Karpas-422 (cell line): ENCODE data around the gene LRIF1. TPM values are rescaled to one million over a fixed set of nuclear protein-coding genes. Genes with fewer than 3 reads are reported as not detected.

Experiments used
- DNase-seq: peaks from one replicate; pipeline ENCODE4 v3.0.0-alpha.2; 2015
- H2AFZ ChIP-seq: fragments of 200-600 bp; sonication (generic); 2 replicates; pipeline ENCODE4 v1.6.1; 2014; ENCODE audit warnings: antibody characterized with exemption, low read length, mixed read lengths
- H3K27ac ChIP-seq: fragments of 200-600 bp; sonication (generic); 2 replicates; pipeline ENCODE4 v1.5.1; 2014; ENCODE audit warnings: mild to moderate bottlenecking, low read length, moderate library complexity
- H3K27me3 ChIP-seq: fragments of 200-600 bp; sonication (generic); 2 replicates; pipeline ENCODE4 v1.6.1; 2014; ENCODE audit warnings: low read length, mixed read lengths
- H3K36me3 ChIP-seq: fragments of 200-600 bp; sonication (generic); 2 replicates; pipeline ENCODE4 v1.6.1; 2014; ENCODE audit warnings: low read length, mixed read lengths; ENCODE audit not compliant: insufficient read depth
- H3K4me1 ChIP-seq: fragments of 200-600 bp; sonication (generic); 2 replicates; pipeline ENCODE4 v1.6.1; 2014; ENCODE audit warnings: mild to moderate bottlenecking, low read length, mixed read lengths
- H3K4me2 ChIP-seq: fragments of 200-600 bp; sonication (generic); 2 replicates; pipeline ENCODE4 v1.6.1; 2014; ENCODE audit warnings: low read length, low read depth, mild to moderate bottlenecking; ENCODE audit not compliant: poor library complexity, severe bottlenecking
- H3K4me3 ChIP-seq: fragments of 200-600 bp; sonication (generic); 2 replicates; pipeline ENCODE4 v1.5.1; 2014; ENCODE audit warnings: mild to moderate bottlenecking, antibody characterized with exemption, low read length, mixed read lengths
- H3K79me2 ChIP-seq: fragments of 200-600 bp; sonication (generic); 2 replicates; pipeline ENCODE4 v1.6.1; 2014; ENCODE audit warnings: mild to moderate bottlenecking, low read length, mixed read lengths
- H3K9ac ChIP-seq: fragments of 200-600 bp; sonication (generic); 2 replicates; pipeline ENCODE4 v1.6.0; 2014; ENCODE audit warnings: low read length
- H3K9me2 ChIP-seq: fragments of 200-600 bp; sonication (generic), shearing (Covaris generic); replicated peaks from 2 replicates; pipeline ENCODE4 v1.6.0; 2014; ENCODE audit warnings: mild to moderate bottlenecking, low read length, moderate library complexity; ENCODE audit not compliant: insufficient read depth
- H3K9me3 ChIP-seq: fragments of 300-700, 200-600 bp; sonication (generic); 2 replicates; pipeline ENCODE4 v1.6.1; 2014; ENCODE audit warnings: low read length, mixed read lengths
- H4K20me1 ChIP-seq: fragments of 200-600 bp; sonication (generic); 2 replicates; pipeline ENCODE4 v1.6.1; 2014; ENCODE audit warnings: mild to moderate bottlenecking, antibody characterized with exemption, low read length, low read depth; ENCODE audit not compliant: insufficient read depth
- total RNA-seq: library from RNA; depleted of rRNA; stranded (reverse); fragments of >200 nt; shearing (Covaris generic); gene quantifications from 2 replicates; pipeline ENCODE4 v1.2.3, GENCODE V29; 2014; ENCODE audit warnings: low replicate concordance

The LRIF1 gene
- total RNA-seq, 1 experiment from 2014 or later: 59.3 TPM

GRCh38 chr1:110960777-110961420 lies 2.8 kb downstream of the LRIF1 start:
- Histone ChIP-seq H3K4me1 (peaks cover 34% of the 10 kb centered on the region), H3K79me2 (peaks cover 71% of the 10 kb centered on the region), H3K27me3 (no peaks in the 10 kb centered on the region), H3K4me3 (no peak overlapping the region), H3K9ac (no peak overlapping the region), H4K20me1 (no peaks in the 10 kb centered on the region), H3K4me2 (peak overlapping the region; percentile 97), H2AFZ (no peak overlapping the region), H3K9me2 (no peaks in the 10 kb centered on the region), H3K36me3 (peaks cover 36% of the 10 kb centered on the region), H3K9me3 (peaks cover 7% of the 10 kb centered on the region), H3K27ac (no peak overlapping the region)
- no peak for DNase-seq

GRCh38 chr1:110957798-110958197 lies 5.9 kb downstream of the LRIF1 start:
- Histone ChIP-seq H3K9ac (no peak overlapping the region), H4K20me1 (no peaks in the 10 kb centered on the region), H3K4me3 (no peak overlapping the region), H3K27ac (no peak overlapping the region), H3K79me2 (peaks cover 97% of the 10 kb centered on the region), H3K36me3 (peaks cover 46% of the 10 kb centered on the region), H2AFZ (no peak overlapping the region), H3K9me3 (no peaks in the 10 kb centered on the region), H3K9me2 (no peaks in the 10 kb centered on the region), H3K27me3 (no peaks in the 10 kb centered on the region), H3K4me2 (no peak overlapping the region), H3K4me1 (peaks cover 20% of the 10 kb centered on the region)
- no peak for DNase-seq

DNA sequence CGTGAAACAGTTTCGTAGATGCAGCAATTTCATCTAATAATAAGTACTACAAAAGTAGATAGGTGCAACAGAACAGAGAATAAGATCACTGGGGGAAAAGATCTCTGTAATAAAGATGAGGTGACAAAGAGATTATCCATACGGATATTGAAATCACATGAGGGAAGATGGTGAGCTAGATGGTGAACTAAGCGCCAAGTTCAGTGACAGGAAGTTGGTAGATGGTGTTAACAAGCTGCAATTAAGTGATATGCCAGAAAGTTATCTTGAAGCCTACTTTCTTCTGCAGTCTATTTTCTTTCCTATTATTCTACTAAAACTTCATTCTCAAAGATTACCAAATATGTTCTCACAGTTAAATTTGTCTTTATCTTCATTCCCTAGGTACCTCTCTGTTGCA lies 7.1 kb downstream of the LRIF1 start:
- H3K36me3 ChIP-seq: peaks cover 51% of the 10 kb centered on the region
- H4K20me1 ChIP-seq: no peaks in the 10 kb centered on the region
- DNase-seq: no peak
- no peak overlapping the region for H3K4me3 ChIP-seq
- no peaks in the 10 kb centered on the region for H3K9me3 ChIP-seq
- no peak overlapping the region for H2AFZ ChIP-seq
- no peaks in the 10 kb centered on the region for H3K9me2 ChIP-seq
- H3K79me2 ChIP-seq: peaks cover 96% of the 10 kb centered on the region
- no peak overlapping the region for H3K27ac ChIP-seq
- H3K27me3 ChIP-seq: no peaks in the 10 kb centered on the region
- peaks cover 12% of the 10 kb centered on the region for H3K4me1 ChIP-seq
- no peak overlapping the region for H3K9ac ChIP-seq
- H3K4me2 ChIP-seq: no peak overlapping the region

DNA sequence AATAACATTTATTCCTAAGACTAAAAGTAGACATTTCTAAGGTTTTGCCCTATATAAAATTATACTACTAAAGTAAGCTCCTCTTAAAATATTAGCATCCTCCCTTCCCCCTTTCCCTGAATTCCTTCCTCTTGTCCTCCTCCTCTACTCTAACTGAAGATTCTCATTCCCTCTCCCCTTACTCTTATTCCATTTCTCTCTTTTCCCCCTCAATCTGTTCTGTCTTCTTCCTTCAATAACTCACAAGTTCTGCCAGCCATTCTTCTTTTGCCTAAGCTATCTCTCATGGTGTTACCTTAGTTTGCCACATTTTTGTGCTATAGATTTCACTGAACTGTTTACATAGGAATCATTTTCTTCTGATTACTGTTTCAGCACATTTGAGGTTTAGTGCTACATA lies 10.7 kb downstream of the LRIF1 start:
- H3K9me3 ChIP-seq: no peaks in the 10 kb centered on the region
- H3K4me1 ChIP-seq: no peaks in the 10 kb centered on the region
- peaks cover 74% of the 10 kb centered on the region for H3K79me2 ChIP-seq
- no peak overlapping the region for H3K4me3 ChIP-seq
- no peak overlapping the region for H3K27ac ChIP-seq
- no peak overlapping the region for H2AFZ ChIP-seq
- H4K20me1 ChIP-seq: no peaks in the 10 kb centered on the region
- H3K27me3 ChIP-seq: no peaks in the 10 kb centered on the region
- peaks cover 56% of the 10 kb centered on the region for H3K36me3 ChIP-seq
- no peak overlapping the region for H3K4me2 ChIP-seq
- DNase-seq: no peak
- H3K9ac ChIP-seq: no peak overlapping the region
- H3K9me2 ChIP-seq: no peaks in the 10 kb centered on the region

- Histone ChIP-seq H2AFZ (no peak overlapping the region), H3K9me3 (no peaks in the 10 kb centered on the region), H3K27ac (no peak overlapping the region), H3K79me2 (peaks cover 70% of the 10 kb centered on the region), H3K36me3 (peaks cover 64% of the 10 kb centered on the region), H4K20me1 (no peaks in the 10 kb centered on the region), H3K4me3 (no peak overlapping the region), H3K4me2 (no peak overlapping the region), H3K4me1 (no peaks in the 10 kb centered on the region), H3K9ac (no peak overlapping the region), H3K9me2 (no peaks in the 10 kb centered on the region), H3K27me3 (no peaks in the 10 kb centered on the region)
- DNase-seq: no peak
Measured at GRCh38 chr1:110952031-110952430, 11.7 kb downstream of the LRIF1 start.

DNA sequence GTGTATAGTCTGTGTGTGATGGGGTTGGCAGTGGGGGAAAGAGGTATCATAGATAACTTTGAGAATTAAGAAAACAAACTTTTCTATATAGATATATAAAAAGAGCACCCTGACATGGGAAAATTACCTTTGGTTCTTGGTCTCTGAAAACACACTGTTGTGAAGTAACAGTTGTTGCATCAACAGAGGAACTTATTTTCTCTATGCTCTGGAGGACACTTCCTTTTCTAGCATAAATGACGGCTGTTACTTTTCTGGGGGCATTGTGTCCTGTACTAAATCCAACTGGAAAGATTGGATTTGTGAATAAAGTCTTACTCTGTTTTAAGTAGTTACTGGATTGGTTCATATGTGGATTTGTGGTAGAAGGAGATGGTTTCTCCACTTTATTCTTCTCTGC lies 12.6 kb downstream of the LRIF1 start:
- no peak for DNase-seq
- H4K20me1 ChIP-seq: no peaks in the 10 kb centered on the region
- no peak overlapping the region for H3K4me2 ChIP-seq
- no peaks in the 10 kb centered on the region for H3K9me3 ChIP-seq
- peaks cover 64% of the 10 kb centered on the region for H3K79me2 ChIP-seq
- no peaks in the 10 kb centered on the region for H3K4me1 ChIP-seq
- H2AFZ ChIP-seq: no peak overlapping the region
- peaks cover 64% of the 10 kb centered on the region for H3K36me3 ChIP-seq
- H3K27ac ChIP-seq: no peak overlapping the region
- no peaks in the 10 kb centered on the region for H3K27me3 ChIP-seq
- no peak overlapping the region for H3K4me3 ChIP-seq
- H3K9ac ChIP-seq: no peak overlapping the region
- no peaks in the 10 kb centered on the region for H3K9me2 ChIP-seq

DNA sequence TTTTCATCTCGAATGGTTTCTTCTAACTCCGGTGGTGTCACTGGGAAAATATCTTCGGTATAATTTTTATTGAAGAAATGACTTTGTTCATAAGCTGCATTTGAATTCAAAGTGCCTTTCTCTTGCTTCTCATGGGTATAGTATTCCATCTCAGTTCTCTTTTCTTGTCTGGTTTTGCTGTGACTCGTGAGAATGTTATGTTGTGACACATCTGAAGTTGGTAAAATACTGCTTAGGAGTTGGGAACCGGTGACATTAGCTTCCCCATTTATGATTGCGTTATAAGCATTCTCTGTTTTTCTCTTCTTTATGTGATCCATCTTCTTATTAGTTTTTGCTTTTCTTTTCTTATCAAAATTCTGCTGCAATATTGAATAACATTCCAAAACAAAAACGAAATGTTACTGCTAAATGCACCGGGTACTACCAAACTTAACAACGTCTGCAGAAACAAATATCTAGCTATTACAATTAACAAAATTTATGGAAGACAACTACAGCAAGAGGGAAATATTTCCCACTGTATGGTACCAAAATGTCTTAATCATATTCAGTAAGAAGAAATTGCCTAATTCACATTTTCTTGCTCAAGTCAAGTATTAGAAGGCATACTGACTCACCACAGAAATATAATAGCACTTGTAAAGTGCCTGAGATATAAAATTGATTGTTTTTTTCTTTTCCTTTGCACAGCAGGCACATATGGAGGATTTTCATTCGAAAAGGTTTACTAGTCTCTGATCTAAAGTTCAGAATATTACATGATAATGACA lies 15.5 kb downstream of the LRIF1 start:
- DNase-seq: no peak
- no peak overlapping the region for H3K27ac ChIP-seq
- peaks cover 38% of the 10 kb centered on the region for H3K79me2 ChIP-seq
- no peak overlapping the region for H2AFZ ChIP-seq
- no peaks in the 10 kb centered on the region for H3K27me3 ChIP-seq
- no peaks in the 10 kb centered on the region for H3K9me3 ChIP-seq
- H3K9ac ChIP-seq: no peak overlapping the region
- peaks cover 60% of the 10 kb centered on the region for H3K36me3 ChIP-seq
- no peaks in the 10 kb centered on the region for H4K20me1 ChIP-seq
- no peaks in the 10 kb centered on the region for H3K4me1 ChIP-seq
- no peak overlapping the region for H3K4me3 ChIP-seq
- H3K9me2 ChIP-seq: no peaks in the 10 kb centered on the region
- H3K4me2 ChIP-seq: no peak overlapping the region

DNA sequence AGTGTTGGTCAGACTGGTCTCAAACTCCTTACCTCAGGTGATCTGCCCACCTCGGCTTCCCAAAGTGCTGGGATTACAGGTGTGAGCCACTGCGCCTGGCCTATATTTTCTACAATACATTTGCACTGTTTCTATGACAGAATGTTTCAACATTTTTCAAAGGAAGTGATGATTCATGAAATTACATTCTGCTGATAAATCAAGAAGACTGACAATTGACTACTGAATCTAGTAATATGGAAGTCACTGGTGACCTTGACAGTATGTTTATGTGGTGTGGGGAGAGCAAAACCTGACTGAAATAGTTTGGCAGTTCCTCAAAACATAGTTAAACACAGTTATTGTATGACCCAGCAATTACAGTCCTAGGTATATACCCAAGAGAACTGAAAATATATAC lies 18.1 kb downstream of the LRIF1 start:
- Histone ChIP-seq H3K4me3 (no peak overlapping the region), H3K4me2 (no peak overlapping the region), H3K4me1 (no peaks in the 10 kb centered on the region), H4K20me1 (no peaks in the 10 kb centered on the region), H3K27ac (no peak overlapping the region), H3K9me3 (no peaks in the 10 kb centered on the region), H3K9ac (no peak overlapping the region), H3K27me3 (no peaks in the 10 kb centered on the region), H3K9me2 (no peaks in the 10 kb centered on the region), H3K36me3 (peaks cover 37% of the 10 kb centered on the region), H3K79me2 (peaks cover 18% of the 10 kb centered on the region), H2AFZ (no peak overlapping the region)
- DNase-seq: no peak
